Psoas muscle (tissue), 8 donors: ENCODE measurements around the gene CHD2. TPM values are rescaled to one million over a fixed set of nuclear protein-coding genes. Genes with fewer than 3 reads are reported as not detected.

Experiments
- ATAC-seq, 4 donors: fragments of 200-7000 bp; cut with Tn5 transposase; one replicate each; pipeline ENCODE4 v1.9.1; 2020; ENCODE audit warnings: moderate library complexity in 3 of 4, mild to moderate bottlenecking in 2 of 4
- DNase-seq, 2 donors: peaks; one replicate each; pipeline ENCODE4 v3.0.0-alpha.2; 2020
- H3K27ac ChIP-seq: fragments of 200-600 bp; one replicate; pipeline ENCODE4 v1.8.0; 2022
- H3K27me3 ChIP-seq, 3 donors: fragments of 200-600 bp in 1 of 3; one replicate each; pipeline versions ENCODE4 v1.6.1 to v1.8.0; 2013 to 2022; ENCODE audit warnings: low read length in 2 of 3, mild to moderate bottlenecking in 2 of 3, moderate library complexity in 1 of 3; ENCODE audit not compliant: insufficient read depth in 3 of 3
- H3K36me3 ChIP-seq, 2 donors: fragments of 200-600 bp in 1 of 2; one replicate each; pipeline versions ENCODE4 v1.6.1 to v1.8.0; 2013 to 2022; ENCODE audit warnings: low read depth in 1 of 2, mild to moderate bottlenecking in 1 of 2, moderate library complexity in 1 of 2; ENCODE audit not compliant: insufficient read depth in 1 of 2
- H3K4me1 ChIP-seq: fragments of 200-600 bp; one replicate; pipeline ENCODE4 v1.8.0; 2022
- H3K4me3 ChIP-seq: fragments of 200-600 bp; one replicate; pipeline ENCODE4 v1.8.0; 2022; ENCODE audit warnings: mild to moderate bottlenecking
- H3K9me3 ChIP-seq: fragments of 200-600 bp; one replicate; pipeline ENCODE4 v1.8.0; 2022
- CTCF ChIP-seq: fragments of 200-600 bp; IDR thresholded peaks from one replicate; pipeline ENCODE4 v1.8.0; 2022; ENCODE audit warnings: antibody characterized with exemption
- WGBS, 3 donors: extraction: QIAGEN DNeasy Blood & Tissue Kit; methylation state at CpG; one replicate each; pipeline versions ENCODE4 v1.1.6 to v1.1.7; 2013; 5-methylcytosine and 5-hydroxymethylcytosine counted together
- intact Hi-C, 2 donors: fragments of 100-400 bp; cut with DNase I; formaldehyde crosslinking; loops; one replicate each; pipeline versions ENCODE4 v1.11.0 to v1.14.2; 2022
- polyA plus RNA-seq, 3 donors: library from polyadenylated mRNA; stranded (reverse); fragments of 200-250 nt; gene quantifications; one replicate each; pipeline ENCODE4 v1.2.3, GENCODE V29; 2013
- total RNA-seq, 4 donors: library from RNA; stranded (reverse); fragmentation: NEBNext Ultra II Directional in 2 of 4; extraction: Animal tissue kit (Norgen Biotek cat#: 25700) in 2 of 4; gene quantifications; one replicate each; pipeline versions ENCODE4 v1.2.1 to v1.2.4, GENCODE V29; 2021 to 2023
- donor health status: healthy with polysubstance abuse.
- donor health status: DM: no; HTN: no; CAD: no; lungs with moderate emphysema.
- donor health status: Bipolar disorder and iron deficiency.
- donor health status: healthy.
- donor health status: DM: yes; HTN: yes; CAD: no.
- donor health status: DM: no; HTN: no; CAD: no.
- donor health status: DM: no; HTN: no; CAD: no.
- donor health status: DM: yes; HTN: yes; CAD: no.

Gene CHD2
- total and polyA plus RNA-seq, 7 donors: 11.1 to 53.0 (median 40.9) TPM

- H3K9me3 ChIP-seq: no peaks in the 10 kb centered on the region
- TF ChIP-seq CTCF: no peak
- H3K4me3 ChIP-seq: peak overlapping the region; percentile 18
- H3K27ac ChIP-seq: peak overlapping the region; percentile 87
- peak in 1 of 2 donors; percentile 52 for DNase-seq
- no peak for ATAC-seq
- intact Hi-C loops: no loop called here
- peaks cover 83% of the 10 kb centered on the region for H3K4me1 ChIP-seq
- no peaks in the 10 kb centered on the region for H3K27me3 ChIP-seq
- WGBS, 3 donors: 72 to 87% (median 80%) methylated on average over 19 to 23 of the region's 23 CpGs
- peaks cover 0 to 4% of the 10 kb centered on the region in 2 donors for H3K36me3 ChIP-seq
Observed at GRCh38 chr15:93065641-93066045, 165.5 kb downstream of the CHD2 start.

GRCh38 chr15:93066224-93066681, 166.1 kb downstream of the CHD2 start:
- H3K4me3 ChIP-seq: peak overlapping the region; percentile 18
- H3K27me3 ChIP-seq: no peaks in the 10 kb centered on the region
- ATAC-seq: peak; percentile 36 to 56 (median 55)
- peak overlapping the region; percentile 87 for H3K27ac ChIP-seq
- H3K4me1 ChIP-seq: peaks cover 82% of the 10 kb centered on the region
- DNase-seq: peak; percentile 41 to 79
- intact Hi-C loops: no loop called here
- TF ChIP-seq CTCF: no peak
- peaks cover 0 to 4% of the 10 kb centered on the region in 2 donors for H3K36me3 ChIP-seq
- H3K9me3 ChIP-seq: no peaks in the 10 kb centered on the region
- WGBS, 3 donors: 50 to 76% (median 64%) methylated on average over 31 to 38 of the region's 38 CpGs

GRCh38 chr15:93066834-93067648, 166.9 kb downstream of the CHD2 start:
- DNase-seq (no peak), ATAC-seq (peak in 2 of 4 donors; percentile 0 to 4)
- Histone ChIP-seq H3K4me1 (peaks cover 85% of the 10 kb centered on the region), H3K27me3 (no peaks in the 10 kb centered on the region), H3K4me3 (no peak overlapping the region), H3K9me3 (no peaks in the 10 kb centered on the region), H3K36me3 (peaks cover 0 to 4% of the 10 kb centered on the region in 2 donors), H3K27ac (peak overlapping the region; percentile 87)
- WGBS, 3 donors: 26 to 37% (median 27%) methylated on average over 7 of the region's 7 CpGs
- no peak for TF ChIP-seq CTCF
- intact Hi-C loops: no loop called here

GRCh38 chr15:93067649-93068085, 167.5 kb downstream of the CHD2 start:
- ATAC-seq (peak; percentile 51 to 62 (median 56)), DNase-seq (peak; percentile 54 to 77)
- intact Hi-C loops: no loop called here
- Histone ChIP-seq H3K36me3 (peaks cover 0 to 4% of the 10 kb centered on the region in 2 donors), H3K4me1 (peaks cover 85% of the 10 kb centered on the region), H3K27ac (peak overlapping the region; percentile 87), H3K9me3 (no peaks in the 10 kb centered on the region), H3K4me3 (no peak overlapping the region), H3K27me3 (no peaks in the 10 kb centered on the region)
- 26 to 51% (median 42%) methylated on average over 4 of the region's 4 CpGs for WGBS, 3 donors
- no peak for TF ChIP-seq CTCF
